ENCODE data around the gene RNF220. TPM values are rescaled to one million over a fixed set of nuclear protein-coding genes. Genes with fewer than 3 reads are reported as not detected.

RNF220 gene
- total RNA-seq, 1 donor from 2014 or later, result 84.4 TPM

DNA sequence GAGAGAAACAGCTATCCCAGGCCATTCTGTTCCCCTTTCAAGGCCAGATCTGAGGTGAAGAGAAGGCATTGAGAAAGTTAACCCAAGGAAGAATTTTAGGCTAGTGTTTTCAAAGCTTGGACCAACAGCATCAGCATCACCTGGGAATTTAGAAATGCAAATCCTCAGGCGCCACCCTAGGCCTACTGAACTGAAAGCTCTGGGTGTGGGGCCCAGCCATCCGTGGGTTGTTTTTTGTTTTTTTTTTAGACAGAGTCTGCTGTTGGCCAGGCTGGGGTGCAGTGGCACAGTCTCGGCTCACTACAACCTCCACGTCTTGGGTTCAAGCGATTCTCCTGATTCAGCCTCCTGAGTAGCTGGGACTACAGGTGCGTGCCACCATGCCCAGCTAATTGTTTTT lies 98.6 kb downstream of the RNF220 start:
- Mint-ChIP-seq H3K4me3 (ENCODE audit: unreplicated experiment) (no peak overlapping the region), H3K4me1 (ENCODE audit: unreplicated experiment) (peaks cover 1% of the 10 kb centered on the region), H3K27ac (ENCODE audit: unreplicated experiment) (no peak overlapping the region), H3K36me3 (ENCODE audit: unreplicated experiment) (no peaks in the 10 kb centered on the region), H3K27me3 (ENCODE audit: unreplicated experiment) (peaks cover 50% of the 10 kb centered on the region), H3K9me3 (ENCODE audit: unreplicated experiment) (no peaks in the 10 kb centered on the region)
- TF ChIP-seq, protein P1, sequence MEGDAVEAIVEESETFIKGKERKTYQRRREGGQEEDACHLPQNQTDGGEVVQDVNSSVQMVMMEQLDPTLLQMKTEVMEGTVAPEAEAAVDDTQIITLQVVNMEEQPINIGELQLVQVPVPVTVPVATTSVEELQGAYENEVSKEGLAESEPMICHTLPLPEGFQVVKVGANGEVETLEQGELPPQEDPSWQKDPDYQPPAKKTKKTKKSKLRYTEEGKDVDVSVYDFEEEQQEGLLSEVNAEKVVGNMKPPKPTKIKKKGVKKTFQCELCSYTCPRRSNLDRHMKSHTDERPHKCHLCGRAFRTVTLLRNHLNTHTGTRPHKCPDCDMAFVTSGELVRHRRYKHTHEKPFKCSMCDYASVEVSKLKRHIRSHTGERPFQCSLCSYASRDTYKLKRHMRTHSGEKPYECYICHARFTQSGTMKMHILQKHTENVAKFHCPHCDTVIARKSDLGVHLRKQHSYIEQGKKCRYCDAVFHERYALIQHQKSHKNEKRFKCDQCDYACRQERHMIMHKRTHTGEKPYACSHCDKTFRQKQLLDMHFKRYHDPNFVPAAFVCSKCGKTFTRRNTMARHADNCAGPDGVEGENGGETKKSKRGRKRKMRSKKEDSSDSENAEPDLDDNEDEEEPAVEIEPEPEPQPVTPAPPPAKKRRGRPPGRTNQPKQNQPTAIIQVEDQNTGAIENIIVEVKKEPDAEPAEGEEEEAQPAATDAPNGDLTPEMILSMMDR (IDR thresholded peaks at IDR 0.05), result no peak
- no peak for DNase-seq (ENCODE audit: extremely low spot score, unreplicated experiment)

DNA sequence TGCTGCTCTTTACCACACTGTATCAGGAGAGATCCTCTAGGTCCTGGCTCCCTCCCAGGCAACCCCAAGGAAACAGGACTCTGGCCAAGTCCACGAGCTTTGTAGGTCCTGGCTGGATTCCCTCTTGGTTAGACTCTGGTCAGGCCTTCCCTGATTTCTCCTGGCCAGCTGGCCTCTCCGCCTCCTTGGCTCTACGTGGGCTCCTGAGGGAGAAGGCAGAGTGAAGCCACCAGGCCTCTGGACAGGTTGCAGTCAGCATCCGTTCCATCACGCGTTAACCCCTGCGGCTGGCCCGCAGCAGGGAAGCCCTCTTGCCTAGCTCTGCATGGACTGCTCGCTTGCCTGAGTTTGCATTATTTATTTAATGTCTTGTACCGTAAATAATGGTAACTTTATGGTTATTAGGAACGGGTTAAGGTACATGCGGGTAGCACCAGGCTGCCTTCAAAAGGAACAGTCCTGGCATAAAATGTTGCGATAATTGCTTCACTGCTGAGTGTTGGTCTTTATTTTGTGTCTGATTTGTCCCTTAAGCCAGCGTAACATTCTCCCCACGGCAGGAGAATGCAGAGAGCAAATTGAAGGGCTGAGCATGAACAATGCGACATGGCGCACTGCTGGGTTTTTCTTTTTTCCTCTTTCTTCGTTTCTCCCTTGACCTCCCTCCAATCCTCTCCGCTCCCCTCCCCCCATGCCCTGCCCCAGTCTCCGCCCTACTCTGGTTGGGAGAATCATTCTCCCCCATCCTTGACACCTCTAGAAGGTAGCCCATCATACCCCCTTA lies 100.3 kb downstream of the RNF220 start:
- DNase-seq (ENCODE audit: extremely low spot score, unreplicated experiment), result no peak
- peaks cover 1% of the 10 kb centered on the region for H3K4me1 Mint-ChIP-seq (ENCODE audit: unreplicated experiment)
- H3K9me3 Mint-ChIP-seq (ENCODE audit: unreplicated experiment), result no peaks in the 10 kb centered on the region
- H3K36me3 Mint-ChIP-seq (ENCODE audit: unreplicated experiment), result no peaks in the 10 kb centered on the region
- H3K27me3 Mint-ChIP-seq (ENCODE audit: unreplicated experiment), result peaks cover 57% of the 10 kb centered on the region
- H3K4me3 Mint-ChIP-seq (ENCODE audit: unreplicated experiment), result no peak overlapping the region
- TF ChIP-seq, protein P1 (IDR thresholded peaks at IDR 0.05), result no peak
- H3K27ac Mint-ChIP-seq (ENCODE audit: unreplicated experiment), result no peak overlapping the region

DNA sequence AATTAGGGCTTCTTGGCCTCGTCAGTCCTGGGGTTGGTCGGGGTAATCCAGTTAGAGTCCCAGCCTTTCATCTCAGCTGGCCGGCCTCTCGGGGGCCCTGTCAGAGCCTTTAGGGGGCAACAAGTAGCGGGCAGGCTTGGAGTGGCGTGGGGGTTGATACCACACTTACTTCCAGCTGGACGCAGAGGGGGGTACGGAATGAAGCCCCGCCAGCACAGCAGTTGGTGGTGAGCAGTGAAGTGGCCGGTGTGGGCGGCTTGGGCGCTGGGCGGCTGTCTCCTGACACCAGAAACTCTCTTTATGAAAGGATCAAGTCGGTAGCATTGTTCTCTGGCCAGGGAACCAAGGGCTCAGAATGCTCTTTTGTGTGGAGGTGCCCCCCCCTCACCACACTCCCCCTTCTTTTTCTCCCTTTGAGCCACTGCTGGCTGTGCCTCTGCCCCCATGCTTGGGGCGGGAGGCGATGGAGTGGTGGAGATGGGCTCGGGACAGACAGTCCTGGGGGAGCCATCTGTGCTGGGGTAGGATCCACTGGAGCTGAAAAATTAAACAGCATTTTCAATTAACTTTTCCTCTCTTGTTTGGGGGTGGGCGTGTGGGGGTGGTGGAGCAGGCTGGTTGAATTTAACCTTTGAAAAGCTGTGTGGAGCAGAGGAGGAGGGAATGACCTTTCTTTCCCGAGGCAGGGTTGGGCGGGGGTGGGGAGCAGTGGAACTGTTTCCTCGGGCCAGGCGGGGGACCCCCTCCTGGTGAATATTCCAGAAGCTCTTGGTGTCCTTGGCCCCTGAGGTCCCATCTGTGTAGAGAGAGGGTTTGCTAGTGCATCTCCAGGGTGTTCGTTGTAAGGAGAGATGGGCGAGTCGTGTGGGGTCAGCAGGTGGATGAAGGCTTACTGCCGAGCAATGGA lies 102.7 kb downstream of the RNF220 start:
- Mint-ChIP-seq H3K9me3 (ENCODE audit: unreplicated experiment) (no peaks in the 10 kb centered on the region), H3K27me3 (ENCODE audit: unreplicated experiment) (peaks cover 69% of the 10 kb centered on the region), H3K4me3 (ENCODE audit: unreplicated experiment) (no peak overlapping the region), H3K4me1 (ENCODE audit: unreplicated experiment) (peaks cover 1% of the 10 kb centered on the region), H3K36me3 (ENCODE audit: unreplicated experiment) (no peaks in the 10 kb centered on the region), H3K27ac (ENCODE audit: unreplicated experiment) (no peak overlapping the region)
- TF ChIP-seq, protein P1 (IDR thresholded peaks at IDR 0.05), result no peak
- no peak for DNase-seq (ENCODE audit: extremely low spot score, unreplicated experiment)

DNA sequence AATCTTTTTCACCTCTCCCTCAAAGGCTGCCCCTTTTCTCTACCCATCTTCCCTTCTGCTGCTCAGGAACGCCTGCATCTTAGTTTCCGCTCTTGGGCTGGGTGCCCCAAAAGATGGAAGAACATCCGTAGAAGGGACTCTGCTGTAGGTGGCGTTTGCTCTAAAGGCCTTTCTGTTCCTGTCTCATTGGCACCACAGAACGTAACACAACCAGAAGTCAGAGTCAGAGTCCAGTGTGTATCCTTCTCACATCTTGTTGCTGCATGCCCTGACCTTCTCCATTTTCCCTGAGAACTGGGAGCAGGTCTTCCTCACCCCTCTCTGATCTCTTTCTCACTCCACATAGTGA lies 103.3 kb downstream of the RNF220 start:
- no peaks in the 10 kb centered on the region for H3K9me3 Mint-ChIP-seq (ENCODE audit: unreplicated experiment)
- no peak for DNase-seq (ENCODE audit: extremely low spot score, unreplicated experiment)
- H3K27ac Mint-ChIP-seq (ENCODE audit: unreplicated experiment), result no peak overlapping the region
- no peaks in the 10 kb centered on the region for H3K36me3 Mint-ChIP-seq (ENCODE audit: unreplicated experiment)
- no peak overlapping the region for H3K4me3 Mint-ChIP-seq (ENCODE audit: unreplicated experiment)
- H3K27me3 Mint-ChIP-seq (ENCODE audit: unreplicated experiment), result peaks cover 71% of the 10 kb centered on the region
- TF ChIP-seq, protein P1 (IDR thresholded peaks at IDR 0.05), result no peak
- peaks cover 1% of the 10 kb centered on the region for H3K4me1 Mint-ChIP-seq (ENCODE audit: unreplicated experiment)

DNA sequence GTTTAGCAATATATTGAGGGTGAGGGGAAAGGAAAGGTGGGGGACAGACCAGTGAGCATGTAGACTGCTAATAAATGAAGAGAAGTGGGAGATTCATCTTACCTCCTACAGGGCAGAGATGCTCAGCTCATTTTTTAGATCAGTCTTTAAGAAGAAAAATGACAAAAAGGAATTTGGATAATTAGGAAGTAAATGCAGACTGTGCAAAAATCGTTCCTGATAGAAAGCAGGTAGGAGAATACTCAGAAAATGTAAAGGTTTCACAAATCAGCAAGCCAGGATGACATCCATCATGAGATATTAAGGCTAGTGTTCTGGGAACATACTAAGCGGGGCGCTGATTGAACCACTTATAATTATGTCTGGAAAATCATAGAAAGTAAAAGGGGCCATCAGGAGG lies 106.3 kb downstream of the RNF220 start:
- DNase-seq (ENCODE audit: extremely low spot score, unreplicated experiment), result no peak
- Mint-ChIP-seq H3K4me3 (ENCODE audit: unreplicated experiment) (no peak overlapping the region), H3K9me3 (ENCODE audit: unreplicated experiment) (no peaks in the 10 kb centered on the region), H3K27me3 (ENCODE audit: unreplicated experiment) (peaks cover 80% of the 10 kb centered on the region), H3K36me3 (ENCODE audit: unreplicated experiment) (no peaks in the 10 kb centered on the region), H3K27ac (ENCODE audit: unreplicated experiment) (no peak overlapping the region), H3K4me1 (ENCODE audit: unreplicated experiment) (peaks cover 1% of the 10 kb centered on the region)
- TF ChIP-seq, protein P1 (IDR thresholded peaks at IDR 0.05), result no peak

Measured in osteocyte (in vitro differentiated cells).